GM23248 (cell line): ENCODE results near the gene AOPEP.

Source experiments
- EZH2 ChIP-seq: fragments of 200-600 bp; sonication (generic); IDR thresholded peaks from 2 replicates; pipeline ENCODE4 v1.6.1; 2018; ENCODE audit warnings: antibody characterized with exemption, mild to moderate bottlenecking; ENCODE audit not compliant: insufficient read depth, poor library complexity, severe bottlenecking
- EZH2phosphoT487 ChIP-seq: fragments of 200-600 bp; sonication (generic); IDR thresholded peaks from 2 replicates; pipeline ENCODE4 v1.6.1; 2018; ENCODE audit warnings: antibody characterized with exemption, moderate library complexity, mild to moderate bottlenecking, low read depth; ENCODE audit not compliant: insufficient read depth

- TF ChIP-seq EZH2, result no peak
- no peak for TF ChIP-seq EZH2phosphoT487
Measured at GRCh38 chr9:94945197-94946144, 219.0 kb downstream of the AOPEP start.
